HEK293 (cell line): ENCODE results near the gene MBNL2.

Experiments used
- CTCF ChIA-PET: fragments of 350-600 bp; formaldehyde crosslinking; extraction: SDS; loops from one replicate; lab custom pipeline; 2021; ENCODE audit warnings: antibody characterized with exemption; lab: Yijun Ruan, JAX
- POLR2A ChIA-PET: fragments of 300-600 bp; formaldehyde crosslinking; extraction: SDS; loops from one replicate; lab custom pipeline; 2020; ENCODE audit warnings: antibody characterized with exemption, inconsistent platforms; lab: Yijun Ruan, JAX
- H3K27ac ChIP-seq: fragments of 200-500 bp; sonication (Bioruptor generic); 2 replicates; pipeline ENCODE4 v1.5.1; 2014; ENCODE audit warnings: low read depth, low read length, control low read depth, inconsistent platforms; ENCODE audit errors: extremely low read depth
- H3K36me3 ChIP-seq, 2 experiments: fragments of 200-500 bp in 1 of 2; sonication (Bioruptor generic) in 1 of 2; 1 replicate in 1 of 2; 2 replicates in 1 of 2; pipeline ENCODE4 v1.5.1; 2014 to 2017; ENCODE audit warnings: inconsistent platforms in 2 of 2, low read length in 2 of 2; ENCODE audit not compliant: control insufficient read depth in 2 of 2, insufficient read depth in 1 of 2
- H3K4me1 ChIP-seq: fragments of 200-500 bp; sonication (Bioruptor generic); 2 replicates; pipeline ENCODE4 v1.5.1; 2014; ENCODE audit warnings: mild to moderate bottlenecking, low read length, inconsistent platforms; ENCODE audit not compliant: control insufficient read depth, insufficient read depth
- H3K4me3 ChIP-seq: 2 replicates; pipeline ENCODE4 v1.5.1; 2011; ENCODE audit warnings: low read depth, mild to moderate bottlenecking, control low read depth, low read length, moderate library complexity
- H3K9me3 ChIP-seq: fragments of 200-500 bp; sonication (Bioruptor generic); 2 replicates; pipeline ENCODE4 v1.5.1; 2014; ENCODE audit warnings: low read depth, low read length, inconsistent platforms; ENCODE audit not compliant: control insufficient read depth, insufficient read depth
- GLI4 ChIP-seq: fragments of 450-650 bp; formaldehyde crosslinking; IDR thresholded peaks from 2 replicates; pipeline ENCODE4 v1.5.1; 2016; ENCODE audit warnings: missing biosample characterization, missing genetic modification characterization
- KLF10 ChIP-seq: fragments of 450-650 bp; IDR thresholded peaks from 2 replicates; pipeline ENCODE4 v1.5.1; 2018; ENCODE audit warnings: missing biosample characterization, mild to moderate bottlenecking, missing genetic modification characterization
- MZF1 ChIP-seq: fragments of 450-650 bp; formaldehyde crosslinking; IDR thresholded peaks from 2 replicates; pipeline ENCODE4 v1.5.1; 2017; ENCODE audit warnings: missing biosample characterization, missing genetic modification characterization, borderline replicate concordance
- OSR2 ChIP-seq: fragments of 450-650 bp; formaldehyde crosslinking; IDR thresholded peaks from 2 replicates; pipeline ENCODE4 v1.5.1; 2016; ENCODE audit warnings: missing biosample characterization, missing genetic modification characterization
- TRIM28 ChIP-seq: IDR thresholded peaks from 2 replicates; pipeline ENCODE4 v1.6.1; 2011; ENCODE audit warnings: low read length, control low read depth, borderline replicate concordance
- ZFP3 ChIP-seq: fragments of 450-650 bp; formaldehyde crosslinking; IDR thresholded peaks from 2 replicates; pipeline ENCODE4 v1.5.1; 2016; ENCODE audit warnings: low read depth, missing biosample characterization, missing genetic modification characterization
- ZIC2 ChIP-seq: fragments of 450-650 bp; formaldehyde crosslinking; IDR thresholded peaks from 2 replicates; pipeline ENCODE4 v1.5.1; 2016; ENCODE audit warnings: missing biosample characterization, missing genetic modification characterization
- ZNF146 ChIP-seq: fragments of 450-650 bp; formaldehyde crosslinking; IDR thresholded peaks from 2 replicates; pipeline ENCODE4 v1.5.1; 2016; ENCODE audit warnings: missing biosample characterization, missing genetic modification characterization
- ZNF223 ChIP-seq: fragments of 450-650 bp; formaldehyde crosslinking; IDR thresholded peaks from 2 replicates; pipeline ENCODE4 v1.5.1; 2016; ENCODE audit warnings: missing biosample characterization, missing genetic modification characterization
- ZNF302 ChIP-seq: fragments of 450-650 bp; formaldehyde crosslinking; IDR thresholded peaks from 2 replicates; pipeline ENCODE4 v1.5.1; 2016; ENCODE audit warnings: missing biosample characterization, missing genetic modification characterization, low read depth
- ZNF354C ChIP-seq: fragments of 450-650 bp; formaldehyde crosslinking; IDR thresholded peaks from 2 replicates; pipeline ENCODE4 v1.5.1; 2016; ENCODE audit warnings: missing biosample characterization, missing genetic modification characterization, low read depth, borderline replicate concordance
- ZNF426 ChIP-seq: fragments of 450-650 bp; formaldehyde crosslinking; IDR thresholded peaks from 2 replicates; pipeline ENCODE4 v1.5.1; 2017; ENCODE audit warnings: missing biosample characterization, missing genetic modification characterization, mild to moderate bottlenecking, inconsistent platforms, moderate library complexity
- ZNF521 ChIP-seq: fragments of 450-650 bp; formaldehyde crosslinking; IDR thresholded peaks from 2 replicates; pipeline ENCODE4 v1.5.1; 2017; ENCODE audit warnings: missing biosample characterization, mild to moderate bottlenecking, missing genetic modification characterization
- ZNF560 ChIP-seq: fragments of 450-650 bp; formaldehyde crosslinking; IDR thresholded peaks from 2 replicates; pipeline ENCODE4 v1.5.1; 2017; ENCODE audit warnings: missing biosample characterization, missing genetic modification characterization, borderline replicate concordance
- ZNF621 ChIP-seq: fragments of 450-650 bp; formaldehyde crosslinking; IDR thresholded peaks from 2 replicates; pipeline ENCODE4 v1.5.1; 2017; ENCODE audit warnings: missing biosample characterization, missing genetic modification characterization
- ZNF623 ChIP-seq: fragments of 450-650 bp; formaldehyde crosslinking; IDR thresholded peaks from 2 replicates; pipeline ENCODE4 v1.5.1; 2016; ENCODE audit warnings: missing biosample characterization, missing genetic modification characterization
- ZNF654 ChIP-seq: fragments of 450-650 bp; formaldehyde crosslinking; IDR thresholded peaks from 2 replicates; pipeline ENCODE4 v1.5.1; 2016; ENCODE audit warnings: low read depth, missing biosample characterization, missing genetic modification characterization
- ZNF677 ChIP-seq: fragments of 450-650 bp; IDR thresholded peaks from 2 replicates; pipeline ENCODE4 v1.5.0; 2018; ENCODE audit warnings: missing biosample characterization, mild to moderate bottlenecking, missing genetic modification characterization, moderate library complexity
- ZNF747 ChIP-seq: fragments of 450-650 bp; formaldehyde crosslinking; IDR thresholded peaks from 2 replicates; pipeline ENCODE4 v1.5.1; 2016; ENCODE audit warnings: missing biosample characterization, missing genetic modification characterization
- TF ChIP-seq, protein P1 (sequence below): IDR thresholded peaks from 2 replicates; pipeline ENCODE4 v1.6.1; 2011; ENCODE audit warnings: mild to moderate bottlenecking, low read depth, low read length, borderline replicate concordance
- TF ChIP-seq, protein P2 (sequence below): fragments of 450-650 bp; formaldehyde crosslinking; IDR thresholded peaks from 2 replicates; pipeline ENCODE4 v1.5.1; 2016; ENCODE audit warnings: missing biosample characterization, missing genetic modification characterization
- TF ChIP-seq, protein P3 (sequence below): fragments of 450-650 bp; formaldehyde crosslinking; IDR thresholded peaks from 2 replicates; pipeline ENCODE4 v1.5.1; 2017; ENCODE audit warnings: missing biosample characterization, mild to moderate bottlenecking, missing genetic modification characterization, moderate library complexity
- TF ChIP-seq, protein P4 (sequence below): fragments of 450-650 bp; formaldehyde crosslinking; optimal IDR thresholded peaks from 2 replicates; pipeline ENCODE3; 2016; ENCODE audit warnings: missing biosample characterization, mild to moderate bottlenecking, missing genetic modification characterization
- TF ChIP-seq, protein P5 (sequence below): fragments of 450-650 bp; formaldehyde crosslinking; IDR thresholded peaks from 2 replicates; pipeline ENCODE4 v1.5.1; 2017; ENCODE audit warnings: missing biosample characterization, missing genetic modification characterization
- TF ChIP-seq, protein P6 (sequence below): fragments of 450-650 bp; formaldehyde crosslinking; IDR thresholded peaks from 2 replicates; pipeline ENCODE4 v1.5.1; 2017; ENCODE audit warnings: missing biosample characterization, missing genetic modification characterization

MBNL2 gene

DNA sequence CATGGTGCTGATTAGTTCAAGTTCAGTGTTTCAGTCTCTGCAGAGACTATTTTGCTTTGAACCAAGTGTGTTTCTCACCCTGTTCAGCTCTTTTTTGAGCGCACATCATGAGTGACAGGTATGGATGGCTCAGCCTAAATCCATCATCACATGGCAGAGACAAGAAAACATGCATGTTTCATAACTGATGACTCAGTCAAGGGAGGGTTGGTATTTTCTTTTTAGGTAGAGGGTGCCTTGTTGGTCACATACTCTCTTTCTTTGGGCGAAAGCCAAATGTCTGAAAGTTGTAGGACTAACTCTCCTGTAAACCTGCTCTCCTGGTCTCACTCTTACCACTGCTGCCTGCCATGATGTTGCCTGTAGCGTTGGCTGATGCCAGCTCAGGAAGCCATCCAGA is 163.7 kb downstream of the MBNL2 start (continued):
- TF ChIP-seq MZF1: no peak
- no peak for TF ChIP-seq ZFP3 (tag by site-specific recombination)
- TF ChIP-seq, protein P1, sequence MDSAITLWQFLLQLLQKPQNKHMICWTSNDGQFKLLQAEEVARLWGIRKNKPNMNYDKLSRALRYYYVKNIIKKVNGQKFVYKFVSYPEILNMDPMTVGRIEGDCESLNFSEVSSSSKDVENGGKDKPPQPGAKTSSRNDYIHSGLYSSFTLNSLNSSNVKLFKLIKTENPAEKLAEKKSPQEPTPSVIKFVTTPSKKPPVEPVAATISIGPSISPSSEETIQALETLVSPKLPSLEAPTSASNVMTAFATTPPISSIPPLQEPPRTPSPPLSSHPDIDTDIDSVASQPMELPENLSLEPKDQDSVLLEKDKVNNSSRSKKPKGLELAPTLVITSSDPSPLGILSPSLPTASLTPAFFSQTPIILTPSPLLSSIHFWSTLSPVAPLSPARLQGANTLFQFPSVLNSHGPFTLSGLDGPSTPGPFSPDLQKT: no peak
- TF ChIP-seq, all 188 proteins: peak for 0

DNA sequence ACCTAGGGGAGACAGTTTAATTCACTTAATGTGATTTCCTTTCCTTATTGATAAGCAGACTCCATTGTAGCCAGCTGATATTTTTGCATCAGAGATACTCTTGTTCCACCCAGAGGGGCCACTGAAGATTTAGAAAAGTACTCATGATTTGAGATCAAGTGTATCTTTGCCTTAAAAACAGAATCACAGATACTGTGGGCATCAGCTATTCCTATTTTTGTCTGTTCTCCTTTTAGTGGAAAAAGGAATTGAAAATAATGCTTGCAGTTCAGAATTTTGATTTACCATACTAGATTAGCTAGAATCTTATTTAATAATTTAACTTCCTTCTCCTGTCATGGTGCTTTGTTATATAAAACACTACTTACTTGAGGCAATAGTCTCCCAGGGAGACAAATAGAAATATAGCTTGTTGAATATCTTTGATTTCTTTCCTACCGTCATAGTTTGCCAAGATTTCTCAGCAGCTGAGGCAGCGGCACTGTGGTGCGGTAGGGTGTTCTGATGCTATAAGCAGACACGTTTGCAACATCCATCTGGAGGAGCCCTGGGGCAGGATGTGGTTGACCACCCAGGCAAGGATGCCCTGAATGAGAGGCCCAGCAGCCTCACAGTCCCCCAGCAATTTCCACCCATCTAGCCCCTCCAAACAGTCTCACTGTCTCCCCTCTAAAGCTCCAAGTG is 164.8 kb downstream of the MBNL2 start:
- H3K36me3 ChIP-seq: no peaks in the 10 kb centered on the region
- no peaks in the 10 kb centered on the region for H3K9me3 ChIP-seq
- no peaks in the 10 kb centered on the region for H3K4me1 ChIP-seq
- no peak overlapping the region for H3K4me3 ChIP-seq
- POLR2A ChIA-PET: no interaction called here
- no peak overlapping the region for H3K27ac ChIP-seq
- CTCF ChIA-PET: interaction anchor here (0.9 kb wide), 1 partner anchor 17 kb away, joined by 3 read pairs; no protein-coding TSS in a partner anchor
- TF ChIP-seq ZNF426 (tag by site-specific recombination) (no peak), ZNF223 (no peak), KLF10 (tag by site-specific recombination) (no peak), ZIC2 (no peak), ZNF621 (no peak), OSR2 (tag by site-specific recombination) (no peak), GLI4 (tag by site-specific recombination) (no peak), ZNF302 (tag by site-specific recombination) (no peak), ZNF677 (tag by site-specific recombination) (no peak), ZNF560 (tag by site-specific recombination) (no peak), ZNF623 (tag by site-specific recombination) (no peak), ZNF747 (tag by site-specific recombination) (no peak), ZNF521 (tag by site-specific recombination) (no peak), ZNF654 (tag by site-specific recombination) (no peak)
- TF ChIP-seq, protein P1: no peak
- TF ChIP-seq, protein P2, sequence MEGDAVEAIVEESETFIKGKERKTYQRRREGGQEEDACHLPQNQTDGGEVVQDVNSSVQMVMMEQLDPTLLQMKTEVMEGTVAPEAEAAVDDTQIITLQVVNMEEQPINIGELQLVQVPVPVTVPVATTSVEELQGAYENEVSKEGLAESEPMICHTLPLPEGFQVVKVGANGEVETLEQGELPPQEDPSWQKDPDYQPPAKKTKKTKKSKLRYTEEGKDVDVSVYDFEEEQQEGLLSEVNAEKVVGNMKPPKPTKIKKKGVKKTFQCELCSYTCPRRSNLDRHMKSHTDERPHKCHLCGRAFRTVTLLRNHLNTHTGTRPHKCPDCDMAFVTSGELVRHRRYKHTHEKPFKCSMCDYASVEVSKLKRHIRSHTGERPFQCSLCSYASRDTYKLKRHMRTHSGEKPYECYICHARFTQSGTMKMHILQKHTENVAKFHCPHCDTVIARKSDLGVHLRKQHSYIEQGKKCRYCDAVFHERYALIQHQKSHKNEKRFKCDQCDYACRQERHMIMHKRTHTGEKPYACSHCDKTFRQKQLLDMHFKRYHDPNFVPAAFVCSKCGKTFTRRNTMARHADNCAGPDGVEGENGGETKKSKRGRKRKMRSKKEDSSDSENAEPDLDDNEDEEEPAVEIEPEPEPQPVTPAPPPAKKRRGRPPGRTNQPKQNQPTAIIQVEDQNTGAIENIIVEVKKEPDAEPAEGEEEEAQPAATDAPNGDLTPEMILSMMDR: no peak
- TF ChIP-seq, protein P3, sequence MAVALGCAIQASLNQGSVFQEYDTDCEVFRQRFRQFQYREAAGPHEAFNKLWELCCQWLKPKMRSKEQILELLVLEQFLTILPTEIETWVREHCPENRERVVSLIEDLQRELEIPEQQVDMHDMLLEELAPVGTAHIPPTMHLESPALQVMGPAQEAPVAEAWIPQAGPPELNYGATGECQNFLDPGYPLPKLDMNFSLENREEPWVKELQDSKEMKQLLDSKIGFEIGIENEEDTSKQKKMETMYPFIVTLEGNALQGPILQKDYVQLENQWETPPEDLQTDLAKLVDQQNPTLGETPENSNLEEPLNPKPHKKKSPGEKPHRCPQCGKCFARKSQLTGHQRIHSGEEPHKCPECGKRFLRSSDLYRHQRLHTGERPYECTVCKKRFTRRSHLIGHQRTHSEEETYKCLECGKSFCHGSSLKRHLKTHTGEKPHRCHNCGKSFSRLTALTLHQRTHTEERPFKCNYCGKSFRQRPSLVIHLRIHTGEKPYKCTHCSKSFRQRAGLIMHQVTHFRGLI (tag by site-specific recombination): no peak

DNA sequence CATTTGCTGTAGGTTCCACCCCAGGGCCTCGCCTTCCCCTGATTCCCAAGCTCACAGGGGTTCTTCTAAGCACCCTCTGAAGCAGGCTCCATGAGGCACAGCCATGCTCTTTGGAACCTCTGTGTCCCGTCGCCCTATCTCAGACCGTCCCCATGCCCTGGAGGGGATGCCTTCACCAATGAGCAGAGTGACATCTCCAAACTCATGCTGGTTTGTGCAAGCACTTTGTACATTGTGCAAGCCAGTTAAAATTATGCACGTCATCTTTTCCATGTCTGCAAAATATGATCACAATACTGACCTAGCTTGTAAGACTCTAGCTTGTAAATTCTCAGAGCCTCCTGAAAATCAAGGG is 165.3 kb downstream of the MBNL2 start:
- Histone ChIP-seq H3K27ac (no peak overlapping the region), H3K4me1 (no peaks in the 10 kb centered on the region), H3K4me3 (no peak overlapping the region), H3K9me3 (no peaks in the 10 kb centered on the region), H3K36me3 (no peaks in the 10 kb centered on the region)
- POLR2A ChIA-PET: no interaction called here
- CTCF ChIA-PET: interaction anchor here (0.9 kb wide), 1 partner anchor 17 kb away, joined by 3 read pairs; no protein-coding TSS in a partner anchor
- no peak for TF ChIP-seq ZNF146
- TF ChIP-seq, protein P4, sequence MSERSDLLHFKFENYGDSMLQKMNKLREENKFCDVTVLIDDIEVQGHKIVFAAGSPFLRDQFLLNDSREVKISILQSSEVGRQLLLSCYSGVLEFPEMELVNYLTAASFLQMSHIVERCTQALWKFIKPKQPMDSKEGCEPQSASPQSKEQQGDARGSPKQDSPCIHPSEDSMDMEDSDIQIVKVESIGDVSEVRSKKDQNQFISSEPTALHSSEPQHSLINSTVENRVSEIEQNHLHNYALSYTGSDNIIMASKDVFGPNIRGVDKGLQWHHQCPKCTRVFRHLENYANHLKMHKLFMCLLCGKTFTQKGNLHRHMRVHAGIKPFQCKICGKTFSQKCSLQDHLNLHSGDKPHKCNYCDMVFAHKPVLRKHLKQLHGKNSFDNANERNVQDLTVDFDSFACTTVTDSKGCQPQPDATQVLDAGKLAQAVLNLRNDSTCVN (tag by site-specific recombination): no peak
- no peak for TF ChIP-seq ZNF354C
- TF ChIP-seq, protein P5, sequence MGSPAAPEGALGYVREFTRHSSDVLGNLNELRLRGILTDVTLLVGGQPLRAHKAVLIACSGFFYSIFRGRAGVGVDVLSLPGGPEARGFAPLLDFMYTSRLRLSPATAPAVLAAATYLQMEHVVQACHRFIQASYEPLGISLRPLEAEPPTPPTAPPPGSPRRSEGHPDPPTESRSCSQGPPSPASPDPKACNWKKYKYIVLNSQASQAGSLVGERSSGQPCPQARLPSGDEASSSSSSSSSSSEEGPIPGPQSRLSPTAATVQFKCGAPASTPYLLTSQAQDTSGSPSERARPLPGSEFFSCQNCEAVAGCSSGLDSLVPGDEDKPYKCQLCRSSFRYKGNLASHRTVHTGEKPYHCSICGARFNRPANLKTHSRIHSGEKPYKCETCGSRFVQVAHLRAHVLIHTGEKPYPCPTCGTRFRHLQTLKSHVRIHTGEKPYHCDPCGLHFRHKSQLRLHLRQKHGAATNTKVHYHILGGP: no peak
- no peak for TF ChIP-seq TRIM28
- TF ChIP-seq, protein P6, sequence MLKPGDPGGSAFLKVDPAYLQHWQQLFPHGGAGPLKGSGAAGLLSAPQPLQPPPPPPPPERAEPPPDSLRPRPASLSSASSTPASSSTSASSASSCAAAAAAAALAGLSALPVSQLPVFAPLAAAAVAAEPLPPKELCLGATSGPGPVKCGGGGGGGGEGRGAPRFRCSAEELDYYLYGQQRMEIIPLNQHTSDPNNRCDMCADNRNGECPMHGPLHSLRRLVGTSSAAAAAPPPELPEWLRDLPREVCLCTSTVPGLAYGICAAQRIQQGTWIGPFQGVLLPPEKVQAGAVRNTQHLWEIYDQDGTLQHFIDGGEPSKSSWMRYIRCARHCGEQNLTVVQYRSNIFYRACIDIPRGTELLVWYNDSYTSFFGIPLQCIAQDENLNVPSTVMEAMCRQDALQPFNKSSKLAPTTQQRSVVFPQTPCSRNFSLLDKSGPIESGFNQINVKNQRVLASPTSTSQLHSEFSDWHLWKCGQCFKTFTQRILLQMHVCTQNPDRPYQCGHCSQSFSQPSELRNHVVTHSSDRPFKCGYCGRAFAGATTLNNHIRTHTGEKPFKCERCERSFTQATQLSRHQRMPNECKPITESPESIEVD (tag by site-specific recombination): no peak
